ENCODE data around the gene FAM168B. TPM values are rescaled to one million over a fixed set of nuclear protein-coding genes. Genes with fewer than 3 reads are reported as not detected.

FAM168B gene
- total and polyA plus RNA-seq, 2 of the 13 experiments (the other 11 are each of a cell fraction or from before 2014, with no cell fraction given) = 64.5 to 113 TPM

GRCh38 chr2:131093006-131093695, at the start of gene FAM168B (continued):
- TF ChIP-seq ZNF574 (CRISPR knock-in tag; IDR thresholded peaks at IDR 0.05) (peak; percentile 83), ZNF770 (CRISPR knock-in tag; IDR thresholded peaks at IDR 0.05) (0 out of 2 replicates have a peak, but pooled peaks have one; percentile 18), HOXA3 (CRISPR knock-in tag; IDR thresholded peaks at IDR 0.05) (peak; percentile 97), ZMYM2 (CRISPR knock-in tag; IDR thresholded peaks at IDR 0.05) (no peak), ZNF143 (CRISPR knock-in tag; IDR thresholded peaks at IDR 0.05) (no peak; the same call in 1 of the 2 replicates), ZNF343 (CRISPR knock-in tag; IDR thresholded peaks at IDR 0.05) (peak; percentile 49; the same call in 1 of the 2 replicates), ZNF557 (CRISPR knock-in tag; IDR thresholded peaks at IDR 0.05) (no peak), ZNF83 (CRISPR knock-in tag; IDR thresholded peaks at IDR 0.05; ENCODE audit: borderline replicate concordance) (no peak), NR2F1 (CRISPR knock-in tag; IDR thresholded peaks at IDR 0.05) (0 out of 4 replicates have a peak, but pooled peaks of 1 of the 2 experiments have one; percentile 6), GTF2F1 (IDR thresholded peaks at IDR 0.05; ENCODE audit: low read length) (0 out of 2 replicates have a peak, but pooled peaks have one; percentile 16), AGO2 (optimal IDR thresholded peaks at IDR 0.05; ENCODE audit: low read depth, low read length) (peak; percentile 90), BHLHE40 (IDR thresholded peaks at IDR 0.05; ENCODE audit: low read length) (peak; percentile 100), MTA1 (CRISPR knock-in tag; IDR thresholded peaks at IDR 0.05; ENCODE audit: borderline replicate concordance) (peak; percentile 40; the same call in 1 of the 2 replicates), ZNF468 (CRISPR knock-in tag; IDR thresholded peaks at IDR 0.05) (peak; percentile 66; the same call in 1 of the 2 replicates)
- TF ChIP-seq, protein P1, sequence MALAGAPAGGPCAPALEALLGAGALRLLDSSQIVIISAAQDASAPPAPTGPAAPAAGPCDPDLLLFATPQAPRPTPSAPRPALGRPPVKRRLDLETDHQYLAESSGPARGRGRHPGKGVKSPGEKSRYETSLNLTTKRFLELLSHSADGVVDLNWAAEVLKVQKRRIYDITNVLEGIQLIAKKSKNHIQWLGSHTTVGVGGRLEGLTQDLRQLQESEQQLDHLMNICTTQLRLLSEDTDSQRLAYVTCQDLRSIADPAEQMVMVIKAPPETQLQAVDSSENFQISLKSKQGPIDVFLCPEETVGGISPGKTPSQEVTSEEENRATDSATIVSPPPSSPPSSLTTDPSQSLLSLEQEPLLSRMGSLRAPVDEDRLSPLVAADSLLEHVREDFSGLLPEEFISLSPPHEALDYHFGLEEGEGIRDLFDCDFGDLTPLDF (CRISPR knock-in tag; IDR thresholded peaks at IDR 0.05) = no peak; the same call in 1 of the 2 replicates
- TF ChIP-seq, protein P2, sequence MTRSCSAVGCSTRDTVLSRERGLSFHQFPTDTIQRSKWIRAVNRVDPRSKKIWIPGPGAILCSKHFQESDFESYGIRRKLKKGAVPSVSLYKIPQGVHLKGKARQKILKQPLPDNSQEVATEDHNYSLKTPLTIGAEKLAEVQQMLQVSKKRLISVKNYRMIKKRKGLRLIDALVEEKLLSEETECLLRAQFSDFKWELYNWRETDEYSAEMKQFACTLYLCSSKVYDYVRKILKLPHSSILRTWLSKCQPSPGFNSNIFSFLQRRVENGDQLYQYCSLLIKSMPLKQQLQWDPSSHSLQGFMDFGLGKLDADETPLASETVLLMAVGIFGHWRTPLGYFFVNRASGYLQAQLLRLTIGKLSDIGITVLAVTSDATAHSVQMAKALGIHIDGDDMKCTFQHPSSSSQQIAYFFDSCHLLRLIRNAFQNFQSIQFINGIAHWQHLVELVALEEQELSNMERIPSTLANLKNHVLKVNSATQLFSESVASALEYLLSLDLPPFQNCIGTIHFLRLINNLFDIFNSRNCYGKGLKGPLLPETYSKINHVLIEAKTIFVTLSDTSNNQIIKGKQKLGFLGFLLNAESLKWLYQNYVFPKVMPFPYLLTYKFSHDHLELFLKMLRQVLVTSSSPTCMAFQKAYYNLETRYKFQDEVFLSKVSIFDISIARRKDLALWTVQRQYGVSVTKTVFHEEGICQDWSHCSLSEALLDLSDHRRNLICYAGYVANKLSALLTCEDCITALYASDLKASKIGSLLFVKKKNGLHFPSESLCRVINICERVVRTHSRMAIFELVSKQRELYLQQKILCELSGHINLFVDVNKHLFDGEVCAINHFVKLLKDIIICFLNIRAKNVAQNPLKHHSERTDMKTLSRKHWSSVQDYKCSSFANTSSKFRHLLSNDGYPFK (CRISPR knock-in tag; IDR thresholded peaks at IDR 0.05; ENCODE audit: borderline replicate concordance) = no peak
- TF ChIP-seq, protein P3, sequence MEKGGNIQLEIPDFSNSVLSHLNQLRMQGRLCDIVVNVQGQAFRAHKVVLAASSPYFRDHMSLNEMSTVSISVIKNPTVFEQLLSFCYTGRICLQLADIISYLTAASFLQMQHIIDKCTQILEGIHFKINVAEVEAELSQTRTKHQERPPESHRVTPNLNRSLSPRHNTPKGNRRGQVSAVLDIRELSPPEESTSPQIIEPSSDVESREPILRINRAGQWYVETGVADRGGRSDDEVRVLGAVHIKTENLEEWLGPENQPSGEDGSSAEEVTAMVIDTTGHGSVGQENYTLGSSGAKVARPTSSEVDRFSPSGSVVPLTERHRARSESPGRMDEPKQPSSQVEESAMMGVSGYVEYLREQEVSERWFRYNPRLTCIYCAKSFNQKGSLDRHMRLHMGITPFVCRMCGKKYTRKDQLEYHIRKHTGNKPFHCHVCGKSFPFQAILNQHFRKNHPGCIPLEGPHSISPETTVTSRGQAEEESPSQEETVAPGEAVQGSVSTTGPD (CRISPR knock-in tag; IDR thresholded peaks at IDR 0.05) = no peak

Measured in HepG2 (cell line).